ENCODE measurements around the gene FAM47E.
"Not testable (repeated sequence)": the region's sequence is repeated elsewhere in the genome, so short reads cannot be mapped to it uniquely, and the experiment has no call there.

Gene FAM47E

GRCh38 chr4:76271248-76271647 lies 19.7 kb downstream of the FAM47E start:
- DNase-seq = no peak

- DNase-seq = no peak
Measured at GRCh38 chr4:76272073-76272472, 20.6 kb downstream of the FAM47E start.

- no peak for DNase-seq
Measured at GRCh38 chr4:76272582-76272981, 21.1 kb downstream of the FAM47E start.

GRCh38 chr4:76272999-76273398 lies 21.5 kb downstream of the FAM47E start:
- DNase-seq = no peak

GRCh38 chr4:76275486-76276124 lies 24.1 kb downstream of the FAM47E start:
- no peak for DNase-seq

GRCh38 chr4:76276813-76277212 lies 25.3 kb downstream of the FAM47E start:
- DNase-seq = no peak

- DNase-seq = no peak
Measured at GRCh38 chr4:76277667-76278066, 26.1 kb downstream of the FAM47E start.

- no peak for DNase-seq
Measured at GRCh38 chr4:76278583-76278982, 27.1 kb downstream of the FAM47E start.

- no peak for DNase-seq
Measured at GRCh38 chr4:76279462-76279861, 27.9 kb downstream of the FAM47E start.

- DNase-seq = no peak
Measured at GRCh38 chr4:76280488-76281441, 29.2 kb downstream of the FAM47E start.

- DNase-seq = not testable (repeated sequence)
Measured at GRCh38 chr4:76281594-76281993, 30.1 kb downstream of the FAM47E start.

- DNase-seq = no peak
Measured at GRCh38 chr4:76282941-76283689, 31.6 kb downstream of the FAM47E start.

- no peak for DNase-seq
Measured at GRCh38 chr4:76283900-76284299, 32.4 kb downstream of the FAM47E start.

- DNase-seq = not testable (repeated sequence)
Measured at GRCh38 chr4:76287811-76288210, 36.3 kb downstream of the FAM47E start.

- DNase-seq = no peak
Measured at GRCh38 chr4:76292730-76293129, 41.2 kb downstream of the FAM47E start.

- DNase-seq = no peak
Measured at GRCh38 chr4:76293772-76294171, 42.3 kb downstream of the FAM47E start.

- no peak for DNase-seq
Measured at GRCh38 chr4:76296286-76296820, 44.8 kb downstream of the FAM47E start.

GRCh38 chr4:76298227-76298626 lies 46.7 kb downstream of the FAM47E start:
- no peak for DNase-seq

GRCh38 chr4:76300012-76300411 lies 48.5 kb downstream of the FAM47E start:
- no peak for DNase-seq

GRCh38 chr4:76301068-76301774 lies 49.7 kb downstream of the FAM47E start:
- no peak for DNase-seq

GRCh38 chr4:76301775-76302162 lies 50.2 kb downstream of the FAM47E start:
- no peak for DNase-seq

- DNase-seq = no peak
Measured at GRCh38 chr4:76302826-76303438, 51.4 kb downstream of the FAM47E start.
